Measurements from ENCODE around the gene YIPF2. TPM values are rescaled to one million over a fixed set of nuclear protein-coding genes. Genes with fewer than 3 reads are reported as not detected.

YIPF2 gene
- total RNA-seq, 1 donor from 2014 or later = 51.4 TPM

DNA sequence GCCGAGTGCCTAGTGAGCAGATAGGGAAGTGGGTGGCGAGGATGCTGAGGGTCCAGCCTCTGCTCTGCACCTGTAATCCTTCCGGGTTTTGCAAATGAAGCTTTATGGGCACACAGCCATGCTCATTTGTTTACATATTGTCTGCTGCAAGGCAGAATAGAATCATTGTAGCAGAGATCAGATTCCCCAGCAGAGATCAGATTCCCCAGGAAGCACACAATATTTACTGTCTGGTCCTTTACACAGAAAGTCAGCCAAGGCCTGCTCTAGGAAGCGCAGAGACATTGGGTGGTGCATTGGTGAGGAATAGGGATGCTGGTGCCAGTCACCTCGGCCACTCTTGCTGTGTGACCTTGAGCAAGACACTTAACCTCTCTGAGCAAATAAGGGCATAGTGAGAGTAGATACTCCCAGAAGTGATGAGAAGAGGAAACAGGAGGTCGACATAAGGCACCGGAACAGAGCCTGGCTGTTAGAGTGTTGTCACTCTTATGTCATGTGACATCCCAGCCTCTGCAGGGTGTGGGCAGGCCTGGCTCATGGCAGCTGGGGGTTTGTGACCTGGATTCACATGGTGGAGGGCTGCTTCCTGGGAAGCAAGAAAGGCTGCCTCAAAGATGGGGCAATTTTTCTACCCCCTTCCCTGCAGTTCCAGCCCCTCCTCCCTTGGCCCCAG lies 31.4 kb downstream of the YIPF2 start:
- Mint-ChIP-seq H3K9me3 (ENCODE audit: unreplicated experiment) (no peaks in the 10 kb centered on the region), H3K4me1 (ENCODE audit: unreplicated experiment) (no peaks in the 10 kb centered on the region), H3K36me3 (ENCODE audit: low read depth, unreplicated experiment) (no peaks in the 10 kb centered on the region), H3K27ac (ENCODE audit: unreplicated experiment) (no peak overlapping the region), H3K27me3 (ENCODE audit: unreplicated experiment) (peaks cover 7% of the 10 kb centered on the region), H3K4me3 (ENCODE audit: unreplicated experiment) (no peak overlapping the region)
- TF ChIP-seq CTCF (IDR thresholded peaks at IDR 0.05; ENCODE audit: unreplicated experiment) = no peak
- DNase-seq (ENCODE audit: low spot score) = no peak

GRCh38 chr19:10895920-10896319 lies 32.5 kb downstream of the YIPF2 start:
- DNase-seq (ENCODE audit: low spot score) = no peak
- no peaks in the 10 kb centered on the region for H3K4me1 Mint-ChIP-seq (ENCODE audit: unreplicated experiment)
- peaks cover 7% of the 10 kb centered on the region for H3K27me3 Mint-ChIP-seq (ENCODE audit: unreplicated experiment)
- H3K9me3 Mint-ChIP-seq (ENCODE audit: unreplicated experiment) = no peaks in the 10 kb centered on the region
- H3K4me3 Mint-ChIP-seq (ENCODE audit: unreplicated experiment) = no peak overlapping the region
- no peak overlapping the region for H3K27ac Mint-ChIP-seq (ENCODE audit: unreplicated experiment)
- no peak for TF ChIP-seq CTCF (IDR thresholded peaks at IDR 0.05; ENCODE audit: unreplicated experiment)
- no peaks in the 10 kb centered on the region for H3K36me3 Mint-ChIP-seq (ENCODE audit: low read depth, unreplicated experiment)

DNA sequence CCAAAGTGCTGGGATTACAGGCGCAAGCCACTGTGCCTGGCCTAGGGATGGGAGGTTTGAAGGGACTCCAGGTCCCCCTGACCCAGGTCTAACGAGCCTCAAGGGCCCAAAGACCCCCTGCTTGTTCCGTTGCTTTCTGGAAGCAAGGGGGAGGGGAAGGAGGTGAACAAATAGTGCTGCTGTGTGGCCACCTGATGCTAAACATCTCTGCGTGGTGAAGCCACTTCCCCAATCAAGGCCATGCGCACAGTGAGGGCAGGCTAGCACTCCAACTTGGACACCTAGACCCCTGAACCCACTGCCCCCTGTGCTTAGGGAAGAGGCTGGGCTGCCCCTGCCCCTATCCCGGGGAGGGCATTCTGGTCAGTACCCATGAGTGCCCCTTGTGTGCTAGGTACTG lies 33.1 kb downstream of the YIPF2 start:
- peaks cover 7% of the 10 kb centered on the region for H3K27me3 Mint-ChIP-seq (ENCODE audit: unreplicated experiment)
- DNase-seq (ENCODE audit: low spot score) = no peak
- H3K4me1 Mint-ChIP-seq (ENCODE audit: unreplicated experiment) = no peaks in the 10 kb centered on the region
- no peak overlapping the region for H3K4me3 Mint-ChIP-seq (ENCODE audit: unreplicated experiment)
- TF ChIP-seq CTCF (IDR thresholded peaks at IDR 0.05; ENCODE audit: unreplicated experiment) = no peak
- H3K36me3 Mint-ChIP-seq (ENCODE audit: low read depth, unreplicated experiment) = no peaks in the 10 kb centered on the region
- no peak overlapping the region for H3K27ac Mint-ChIP-seq (ENCODE audit: unreplicated experiment)
- H3K9me3 Mint-ChIP-seq (ENCODE audit: unreplicated experiment) = no peaks in the 10 kb centered on the region

- TF ChIP-seq CTCF (IDR thresholded peaks at IDR 0.05; ENCODE audit: unreplicated experiment) = no peak
- H3K9me3 Mint-ChIP-seq (ENCODE audit: unreplicated experiment) = no peaks in the 10 kb centered on the region
- DNase-seq (ENCODE audit: low spot score) = no peak
- no peak overlapping the region for H3K4me3 Mint-ChIP-seq (ENCODE audit: unreplicated experiment)
- H3K27me3 Mint-ChIP-seq (ENCODE audit: unreplicated experiment) = peaks cover 7% of the 10 kb centered on the region
- H3K27ac Mint-ChIP-seq (ENCODE audit: unreplicated experiment) = no peak overlapping the region
- H3K36me3 Mint-ChIP-seq (ENCODE audit: low read depth, unreplicated experiment) = no peaks in the 10 kb centered on the region
- H3K4me1 Mint-ChIP-seq (ENCODE audit: unreplicated experiment) = no peaks in the 10 kb centered on the region
Measured at GRCh38 chr19:10894911-10895213, 33.6 kb downstream of the YIPF2 start.

GRCh38 chr19:10892256-10892655 lies 36.2 kb downstream of the YIPF2 start:
- Mint-ChIP-seq H3K27ac (ENCODE audit: unreplicated experiment) (no peak overlapping the region), H3K4me1 (ENCODE audit: unreplicated experiment) (peaks cover 6% of the 10 kb centered on the region), H3K9me3 (ENCODE audit: unreplicated experiment) (no peaks in the 10 kb centered on the region), H3K4me3 (ENCODE audit: unreplicated experiment) (no peak overlapping the region), H3K36me3 (ENCODE audit: low read depth, unreplicated experiment) (no peaks in the 10 kb centered on the region), H3K27me3 (ENCODE audit: unreplicated experiment) (peaks cover 9% of the 10 kb centered on the region)
- TF ChIP-seq CTCF (IDR thresholded peaks at IDR 0.05; ENCODE audit: unreplicated experiment) = no peak
- no peak for DNase-seq (ENCODE audit: low spot score)
